Pancreas (tissue), 10 donors: ENCODE results near the gene TSPAN15. TPM values are rescaled to one million over a fixed set of nuclear protein-coding genes. Genes with fewer than 3 reads are reported as not detected.

Experiments used
- ATAC-seq, 4 donors: fragments of 200-7000 bp; cut with Tn5 transposase; one replicate each; pipeline versions ENCODE4 v1.8.0 to v1.9.1; 2020; ENCODE audit warnings: mild to moderate bottlenecking in 4 of 4, moderate library complexity in 4 of 4
- DNase-seq, 6 donors: peaks; one replicate each; pipeline ENCODE4 v3.0.0-alpha.2; 2020
- FAIRE-seq: peaks from 2 replicates; lab custom pipeline; 2012; peaks lifted over from hg19 to GRCh38; lab: Jason Lieb, UNC
- H3K27ac ChIP-seq, 4 donors: fragments of 200-600 bp; sonication (generic); 1 replicate in 3 of 4; 2 replicates in 1 of 4; pipeline versions ENCODE4 v1.5.0 to v1.8.0; 2020
- H3K27me3 ChIP-seq, 4 donors: fragments of 200-600 bp; one replicate each; pipeline ENCODE4 v1.8.0; 2021
- H3K36me3 ChIP-seq, 3 donors: fragments of 200-600 bp; sonication (generic) in 1 of 3; one replicate each; pipeline versions ENCODE4 v1.5.0 to v1.8.0; 2020 to 2021
- H3K4me1 ChIP-seq, 3 donors: fragments of 200-600 bp; one replicate each; pipeline ENCODE4 v1.8.0; 2021
- H3K4me3 ChIP-seq, 4 donors: fragments of 200-600 bp; sonication (generic) in 2 of 4; one replicate each; pipeline versions ENCODE4 v1.5.0 to v1.8.0; 2020 to 2021
- H3K9me3 ChIP-seq, 4 donors: fragments of 200-600 bp; one replicate each; pipeline ENCODE4 v1.8.0; 2021
- WGBS, 2 donors: extraction: QIAGEN DNeasy Blood & Tissue Kit; methylation state at CpG; one replicate each; pipeline ENCODE4 v1.1.7; 2013; 5-methylcytosine and 5-hydroxymethylcytosine counted together
- intact Hi-C, 3 donors: fragments of 100-400 bp; cut with DNase I; formaldehyde crosslinking; loops; one replicate each; pipeline versions ENCODE4 v1.11.1 to v1.14.2; 2022
- polyA plus RNA-seq, 2 donors: library from polyadenylated mRNA; stranded (reverse); fragments of 200-250 nt; gene quantifications; one replicate each; pipeline ENCODE4 v1.2.3, GENCODE V29; 2013
- total RNA-seq, 6 donors: library from RNA; stranded (reverse); fragmentation: NEBNext Ultra II Directional in 4 of 6; extraction: Animal tissue kit (Norgen Biotek cat#: 25700) in 4 of 6; gene quantifications; one replicate each; pipeline versions ENCODE4 v1.2.1 to v1.2.4, GENCODE V29; 2021 to 2023
- TF ChIP-seq, protein P1 (sequence below), 4 donors: fragments of 200-600 bp; sonication (generic) in 3 of 4; IDR thresholded peaks; one replicate each; pipeline versions ENCODE4 v1.5.0 to v1.8.0; 2021; ENCODE audit warnings: antibody characterized with exemption in 4 of 4
- donor health status: healthy with polysubstance abuse.
- donor health status: DM: no; HTN: no; CAD: no; lungs with moderate emphysema.
- donor health status: DM: no; HTN: no; CAD: no.
- donor health status: control.
- donor health status: control.
- donor health status: Bipolar disorder and iron deficiency.
- donor health status: DM: yes; HTN: yes; CAD: no.
- donor health status: DM: no; HTN: no; CAD: no.
- donor health status: DM: no; HTN: no; CAD: no.
- donor health status: DM: yes; HTN: yes; CAD: no.

TSPAN15 gene
- total and polyA plus RNA-seq, 8 donors, result 10.9 to 49.2 (median 17.6) TPM

DNA sequence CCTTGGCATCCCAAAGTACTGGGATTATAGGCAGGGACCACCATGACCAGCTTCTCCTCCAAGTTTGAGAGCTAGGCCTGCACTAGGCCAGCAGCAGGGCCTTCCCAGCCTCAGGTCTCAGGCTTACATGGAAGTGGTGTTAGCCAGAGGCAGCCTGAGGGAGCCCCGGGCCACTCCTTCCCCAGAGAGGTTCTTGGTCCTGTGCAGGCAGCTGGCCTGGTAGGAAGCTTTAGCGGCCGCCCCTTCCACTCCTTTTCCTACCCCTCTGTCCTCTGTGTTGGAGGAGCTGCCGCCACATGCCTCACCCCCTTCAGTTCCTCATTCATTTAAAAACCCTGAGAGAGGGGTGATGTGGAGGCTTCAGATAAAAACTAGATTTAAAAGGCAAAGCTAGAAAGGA lies 40.3 kb downstream of the TSPAN15 start:
- DNase-seq (no peak), ATAC-seq (no peak), FAIRE-seq (no peak)
- Histone ChIP-seq H3K9me3 (no peaks in the 10 kb centered on the region), H3K4me3 (no peak overlapping the region), H3K27me3 (no peaks in the 10 kb centered on the region), H3K27ac (no peak overlapping the region), H3K4me1 (no peaks in the 10 kb centered on the region), H3K36me3 (no peaks in the 10 kb centered on the region)
- WGBS, 2 donors, result 83 to 86% methylated on average over 4 of the region's 4 CpGs
- intact Hi-C loops, result loop anchor here in 1 of 3 donors (10.0 kb wide), 1 partner anchor 257 kb away; no protein-coding TSS in a partner anchor
- TF ChIP-seq, protein P1, sequence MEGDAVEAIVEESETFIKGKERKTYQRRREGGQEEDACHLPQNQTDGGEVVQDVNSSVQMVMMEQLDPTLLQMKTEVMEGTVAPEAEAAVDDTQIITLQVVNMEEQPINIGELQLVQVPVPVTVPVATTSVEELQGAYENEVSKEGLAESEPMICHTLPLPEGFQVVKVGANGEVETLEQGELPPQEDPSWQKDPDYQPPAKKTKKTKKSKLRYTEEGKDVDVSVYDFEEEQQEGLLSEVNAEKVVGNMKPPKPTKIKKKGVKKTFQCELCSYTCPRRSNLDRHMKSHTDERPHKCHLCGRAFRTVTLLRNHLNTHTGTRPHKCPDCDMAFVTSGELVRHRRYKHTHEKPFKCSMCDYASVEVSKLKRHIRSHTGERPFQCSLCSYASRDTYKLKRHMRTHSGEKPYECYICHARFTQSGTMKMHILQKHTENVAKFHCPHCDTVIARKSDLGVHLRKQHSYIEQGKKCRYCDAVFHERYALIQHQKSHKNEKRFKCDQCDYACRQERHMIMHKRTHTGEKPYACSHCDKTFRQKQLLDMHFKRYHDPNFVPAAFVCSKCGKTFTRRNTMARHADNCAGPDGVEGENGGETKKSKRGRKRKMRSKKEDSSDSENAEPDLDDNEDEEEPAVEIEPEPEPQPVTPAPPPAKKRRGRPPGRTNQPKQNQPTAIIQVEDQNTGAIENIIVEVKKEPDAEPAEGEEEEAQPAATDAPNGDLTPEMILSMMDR (IDR thresholded peaks at IDR 0.05), result no peak

DNA sequence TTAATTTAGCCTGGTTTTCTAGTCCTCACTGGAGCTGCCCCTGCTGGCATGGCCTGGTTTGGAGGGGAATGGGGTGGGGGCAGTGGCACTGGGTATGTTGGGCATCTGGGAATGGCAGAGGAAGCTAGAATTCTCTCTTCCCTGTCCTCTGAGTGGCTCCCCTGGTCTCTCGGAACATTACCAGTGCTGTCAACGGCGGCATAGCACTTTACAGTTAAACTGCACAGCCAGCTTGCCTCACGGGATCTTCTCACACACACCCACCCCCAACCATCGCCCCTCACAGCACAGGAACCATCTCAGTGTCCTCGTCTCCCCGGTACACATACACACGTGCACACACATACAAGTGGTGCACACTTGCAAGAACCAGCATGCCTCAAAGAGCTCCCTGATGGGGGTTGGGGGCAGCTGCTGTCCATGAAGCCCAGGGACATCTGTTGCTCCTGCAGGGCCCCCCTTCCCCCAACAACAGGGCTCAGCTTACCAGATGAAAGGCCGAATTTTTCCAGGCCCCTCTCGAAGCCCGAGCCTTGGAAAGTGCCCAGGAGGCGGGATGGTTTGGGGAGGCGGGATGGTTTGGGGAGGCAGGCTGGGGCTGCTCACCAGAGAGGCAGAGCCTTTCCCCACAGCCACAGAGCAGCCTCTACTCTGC lies 41.0 kb downstream of the TSPAN15 start:
- H3K27ac ChIP-seq, result no peak overlapping the region
- FAIRE-seq, result no peak

DNA sequence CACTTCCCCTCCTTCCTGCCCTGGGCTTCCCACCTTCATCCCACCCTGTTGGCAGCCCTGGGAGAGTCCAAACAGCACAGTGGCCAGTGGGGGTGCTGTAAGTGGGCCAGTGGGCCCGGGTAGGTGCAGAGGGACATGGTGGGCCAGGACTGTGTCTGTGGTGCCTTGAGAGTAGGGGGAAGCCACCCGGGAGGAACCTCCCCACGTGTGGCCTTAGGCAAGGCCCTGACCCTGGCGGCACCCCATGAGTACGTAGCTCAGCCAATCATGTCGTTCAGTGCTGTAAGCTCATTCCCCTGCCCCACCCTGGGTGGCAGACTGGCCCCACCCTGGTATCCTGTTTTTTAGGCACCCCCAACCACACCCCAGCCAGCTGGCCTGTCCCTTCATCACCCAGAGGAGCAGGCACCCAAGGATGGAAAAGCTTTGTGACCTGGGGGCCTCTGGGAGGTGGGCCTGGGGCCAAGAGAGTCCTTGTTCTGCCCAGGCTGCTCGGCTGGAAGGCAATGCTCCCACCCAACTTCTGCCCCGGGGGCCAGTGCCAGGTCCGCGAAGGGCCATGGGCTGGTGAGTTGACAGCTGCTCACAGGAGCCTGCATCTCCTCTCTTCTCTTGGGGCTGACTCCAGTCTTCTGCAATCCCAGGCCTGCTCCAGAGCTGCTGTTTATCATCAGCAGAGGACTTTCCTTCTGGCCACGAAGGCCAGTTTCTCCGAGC lies 41.6 kb downstream of the TSPAN15 start:
- no peaks in the 10 kb centered on the region for H3K36me3 ChIP-seq
- intact Hi-C loops, result loop anchor here in 1 of 3 donors (10.0 kb wide), 1 partner anchor 258 kb away; no protein-coding TSS in a partner anchor
- H3K27me3 ChIP-seq, result no peaks in the 10 kb centered on the region
- 64 to 77% methylated on average over 12 of the region's 12 CpGs for WGBS, 2 donors
- DNase-seq, result no peak
- no peaks in the 10 kb centered on the region for H3K4me1 ChIP-seq
- no peak for FAIRE-seq
- no peaks in the 10 kb centered on the region for H3K9me3 ChIP-seq
- TF ChIP-seq, protein P1 (IDR thresholded peaks at IDR 0.05), result no peak
- no peak for ATAC-seq
- no peak overlapping the region for H3K27ac ChIP-seq
- no peak overlapping the region for H3K4me3 ChIP-seq

More for the DNA sequence above, 41.0 kb downstream of the TSPAN15 start:
- no peaks in the 10 kb centered on the region for H3K9me3 ChIP-seq
- intact Hi-C loops, result loop anchor here in 1 of 3 donors (10.0 kb wide), 1 partner anchor 257 kb away; no protein-coding TSS in a partner anchor
- 73 to 84% methylated on average over 11 to 13 of the region's 13 CpGs for WGBS, 2 donors
- no peaks in the 10 kb centered on the region for H3K36me3 ChIP-seq
- ATAC-seq (no peak), DNase-seq (no peak)
- TF ChIP-seq, protein P1 (IDR thresholded peaks at IDR 0.05), result no peak
- H3K27me3 ChIP-seq, result no peaks in the 10 kb centered on the region
- H3K4me3 ChIP-seq, result no peak overlapping the region
- no peaks in the 10 kb centered on the region for H3K4me1 ChIP-seq

DNA sequence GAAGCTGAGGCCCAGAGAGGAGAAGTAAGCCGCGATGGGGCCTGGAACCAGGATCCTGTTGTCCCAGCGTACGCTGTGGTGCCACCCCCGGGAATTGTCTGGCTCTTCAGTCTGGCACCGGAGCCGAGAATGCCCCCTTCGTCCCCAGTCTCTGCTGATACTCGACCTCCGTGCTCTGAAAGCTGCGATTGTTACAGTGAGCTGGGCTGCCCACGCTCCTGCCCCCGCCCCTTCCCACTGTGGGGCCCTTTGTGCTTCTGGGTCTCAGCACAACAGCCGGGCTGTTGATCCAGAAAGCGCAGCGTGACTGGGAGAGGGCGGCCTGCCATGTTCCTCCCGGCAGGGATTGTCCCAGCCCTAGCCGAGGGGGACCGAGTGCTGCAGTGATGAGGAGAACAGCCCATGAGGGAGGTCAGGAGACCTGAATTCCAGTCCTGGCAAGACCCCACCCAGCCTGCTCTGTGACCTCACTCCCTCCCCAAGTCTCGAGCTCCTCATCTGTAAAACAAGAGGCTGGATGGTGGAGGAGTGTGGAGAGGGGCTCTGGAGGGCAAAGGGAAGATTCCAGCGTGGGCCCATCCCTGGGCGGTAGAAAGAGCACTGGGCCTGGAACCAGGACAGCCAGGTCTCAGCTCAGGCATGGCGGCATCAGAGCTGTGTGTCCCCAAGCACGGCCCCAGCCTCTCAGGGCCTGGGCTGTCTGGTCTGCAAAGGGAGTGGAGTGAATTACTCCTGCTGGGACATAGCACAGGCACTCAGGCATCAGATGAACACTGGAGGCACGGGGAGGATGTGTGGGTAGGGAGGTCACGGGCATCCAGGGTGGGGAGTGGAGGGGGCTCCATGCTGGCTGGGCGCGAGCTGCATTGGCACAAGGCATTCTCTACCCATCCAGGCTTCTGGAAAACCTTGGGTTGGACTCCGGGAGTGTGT lies 43.6 kb downstream of the TSPAN15 start:
- TF ChIP-seq, protein P1 (IDR thresholded peaks at IDR 0.05), result no peak
- no peaks in the 10 kb centered on the region for H3K9me3 ChIP-seq
- intact Hi-C loops, result loop anchor here in 1 of 3 donors (10.0 kb wide), 1 partner anchor 260 kb away; no protein-coding TSS in a partner anchor
- ATAC-seq, result no peak
- no peak for FAIRE-seq
- peak in 1 of 6 donors; percentile 24 for DNase-seq
- H3K27ac ChIP-seq, result no peak overlapping the region
- H3K4me1 ChIP-seq, result no peaks in the 10 kb centered on the region
- 84 to 87% methylated on average over 30 of the region's 30 CpGs for WGBS, 2 donors
- no peaks in the 10 kb centered on the region for H3K27me3 ChIP-seq
- no peaks in the 10 kb centered on the region for H3K36me3 ChIP-seq
- no peak overlapping the region for H3K4me3 ChIP-seq
